Islet precursor cell (in vitro differentiated cells): ENCODE results near the gene TMEM256.
"Not testable (repeated sequence)": the region's sequence is repeated elsewhere in the genome, so short reads cannot be mapped to it uniquely, and the experiment has no call there.

Experiments
- DNase-seq: peaks from one replicate; pipeline ENCODE4 v3.0.0-alpha.2; 2018

The TMEM256 gene

DNA sequence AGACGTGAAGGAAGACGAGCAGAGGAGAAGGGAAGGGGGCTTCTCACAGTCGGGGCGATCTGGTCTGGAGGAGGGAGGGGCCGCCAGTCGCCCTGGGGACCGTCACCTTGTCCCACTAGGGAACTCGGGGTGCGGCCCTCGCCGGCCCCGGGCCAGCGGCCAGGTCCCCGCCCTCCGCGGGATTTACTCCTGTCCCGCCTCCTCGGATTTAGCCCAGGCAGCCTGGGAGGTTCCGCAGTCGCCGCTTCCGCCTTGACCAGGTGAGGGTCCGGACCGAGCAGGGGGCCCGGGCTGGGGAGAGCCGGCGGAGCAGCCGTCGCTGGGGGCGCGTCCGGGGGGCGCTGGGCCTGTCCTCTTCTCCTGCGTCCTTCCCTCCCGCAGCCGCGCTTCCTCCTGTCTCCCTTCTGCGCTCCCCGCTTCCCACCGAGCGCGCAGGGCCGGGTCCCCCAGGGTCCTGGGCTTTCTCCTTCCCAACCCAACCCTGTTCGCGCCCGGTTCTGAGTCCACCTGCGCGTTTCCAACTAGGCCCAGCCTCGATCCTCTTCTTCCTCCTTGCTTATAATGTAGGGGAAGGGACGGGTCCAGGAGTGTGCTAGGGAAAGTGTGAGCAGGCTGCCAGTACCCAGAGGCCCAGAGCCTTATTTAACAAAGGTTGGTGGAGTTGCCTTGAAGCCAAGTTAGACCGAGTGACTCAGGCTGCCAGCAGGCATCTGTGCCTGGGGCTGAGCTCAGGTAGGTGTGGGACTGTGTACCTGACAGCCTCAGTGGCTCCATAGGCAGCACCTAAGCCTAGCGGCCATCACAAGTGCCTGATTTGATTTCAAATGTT lies 22.8 kb downstream of the TMEM256 start, which contains the start of gene TNK1:
Gene TNK1 (plus strand): TSS at position 235 of the 829 bp plus-strand sequence. CDS start 1,838 bp downstream, outside the sequence.
- peak; percentile 80 for DNase-seq

- peak; percentile 83 for DNase-seq
Measured at GRCh38 chr17:7380321-7380720, 23.6 kb downstream of the TMEM256 start.

GRCh38 chr17:7379134-7379533 lies 24.8 kb downstream of the TMEM256 start:
- DNase-seq = no peak

DNA sequence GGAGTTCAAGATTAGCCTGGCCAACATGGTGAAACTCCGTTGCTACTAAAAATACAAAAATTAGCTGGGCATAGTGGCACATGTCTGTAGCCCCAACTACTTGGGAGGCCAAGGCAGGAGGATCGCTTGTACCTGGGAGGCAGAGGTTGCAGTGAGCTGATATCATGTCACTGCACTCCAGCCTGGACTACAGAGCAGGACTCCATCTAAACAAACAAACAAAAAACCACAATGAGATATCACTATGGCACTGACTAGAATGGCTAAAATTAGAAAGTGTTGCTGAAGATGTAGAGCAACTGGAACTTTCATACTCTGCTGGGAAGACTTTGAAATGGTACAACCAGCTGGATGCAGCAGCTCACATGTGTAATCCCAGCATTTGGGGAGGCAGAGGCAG lies 29.5 kb downstream of the TMEM256 start:
- DNase-seq = no peak

DNA sequence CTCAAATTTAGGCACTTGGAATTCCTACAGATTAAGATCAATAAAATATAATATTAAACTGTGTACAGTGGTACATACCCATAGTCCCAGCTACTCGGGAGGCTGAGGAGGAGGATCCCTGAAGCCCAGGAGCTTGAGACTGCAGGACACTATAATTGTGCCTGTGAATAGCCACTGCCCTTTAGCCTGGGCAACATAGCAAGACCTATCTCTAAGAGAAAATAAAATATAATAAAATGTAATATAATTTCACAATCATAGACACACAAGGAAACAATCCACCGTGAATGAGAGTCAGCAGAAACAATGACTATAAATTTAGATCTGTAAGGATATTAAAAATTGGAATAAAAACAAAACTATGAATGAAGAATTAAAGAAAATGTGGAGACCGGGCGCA lies 33.0 kb downstream of the TMEM256 start:
- DNase-seq = no peak

DNA sequence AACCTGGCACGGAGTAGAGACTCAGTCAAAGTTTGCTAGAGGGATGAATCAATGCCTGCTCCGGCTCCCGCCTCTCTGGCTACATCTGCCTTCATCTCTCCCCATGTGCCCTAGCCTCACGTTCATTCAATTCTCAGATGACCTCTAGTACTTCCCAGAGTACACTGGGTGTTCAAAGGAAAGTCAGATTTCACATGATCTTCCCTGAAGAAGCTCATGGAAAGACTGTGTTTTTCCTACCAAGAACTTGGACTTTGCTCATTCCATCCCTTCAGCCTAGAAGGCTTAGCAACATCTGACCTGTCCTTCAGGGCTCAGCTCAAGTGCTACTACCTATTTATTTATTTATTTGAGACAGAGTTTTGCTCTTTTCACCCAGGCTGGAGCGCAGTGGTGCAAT lies 34.1 kb downstream of the TMEM256 start:
- no peak for DNase-seq

DNA sequence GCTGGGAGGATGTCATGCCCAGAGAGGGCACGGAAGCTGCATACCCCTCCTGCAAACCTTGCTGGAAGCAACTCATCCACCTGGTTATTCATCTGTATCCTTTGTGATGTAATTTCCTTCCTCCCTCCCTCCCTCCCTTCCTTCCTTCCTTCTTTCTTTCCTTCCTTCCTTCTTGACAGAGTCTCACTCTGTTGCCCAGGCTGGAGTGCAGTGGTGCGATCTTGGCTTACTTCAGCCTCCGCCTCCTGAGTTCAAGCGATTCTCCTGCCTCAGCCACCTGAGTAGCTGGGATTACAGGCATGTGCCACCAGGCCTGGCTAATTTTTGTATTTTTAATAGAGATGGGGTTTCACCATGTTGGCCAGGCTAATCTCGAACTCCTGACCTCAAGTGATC lies 35.3 kb downstream of the TMEM256 start:
- not testable (repeated sequence) for DNase-seq

DNA sequence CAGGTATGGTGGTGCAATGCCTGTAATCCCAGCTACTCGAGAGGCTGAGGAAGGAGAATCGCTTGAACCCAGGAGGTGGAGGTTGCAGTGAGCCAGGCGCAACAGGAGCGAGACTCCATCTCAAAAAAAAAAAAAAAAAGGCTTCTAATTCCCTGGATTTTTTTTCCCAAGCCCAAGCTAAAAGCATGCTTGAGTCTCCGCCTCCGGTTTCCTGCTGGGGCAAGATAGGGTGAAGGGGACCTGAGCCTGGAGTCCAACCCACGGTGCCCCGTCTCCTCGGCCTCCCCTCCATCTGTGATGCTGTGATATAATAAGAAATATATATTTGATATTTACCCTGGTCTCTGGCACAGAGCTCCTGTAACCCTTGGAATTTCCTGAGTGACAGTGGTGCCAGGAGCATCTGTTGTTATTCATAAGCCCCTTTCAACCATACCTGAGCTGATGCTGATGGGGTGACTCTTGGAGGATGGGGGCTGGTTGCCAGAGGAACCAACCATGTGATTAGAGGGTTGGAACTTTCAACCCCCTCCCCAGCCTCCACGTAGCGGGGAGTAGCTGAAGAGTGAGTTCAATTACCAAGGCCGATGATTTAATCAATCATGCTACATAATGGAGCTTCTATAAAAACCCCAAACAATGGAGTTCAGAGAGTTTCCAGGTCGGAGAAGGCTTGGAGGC lies 35.8 kb downstream of the TMEM256 start:
- no peak for DNase-seq

DNA sequence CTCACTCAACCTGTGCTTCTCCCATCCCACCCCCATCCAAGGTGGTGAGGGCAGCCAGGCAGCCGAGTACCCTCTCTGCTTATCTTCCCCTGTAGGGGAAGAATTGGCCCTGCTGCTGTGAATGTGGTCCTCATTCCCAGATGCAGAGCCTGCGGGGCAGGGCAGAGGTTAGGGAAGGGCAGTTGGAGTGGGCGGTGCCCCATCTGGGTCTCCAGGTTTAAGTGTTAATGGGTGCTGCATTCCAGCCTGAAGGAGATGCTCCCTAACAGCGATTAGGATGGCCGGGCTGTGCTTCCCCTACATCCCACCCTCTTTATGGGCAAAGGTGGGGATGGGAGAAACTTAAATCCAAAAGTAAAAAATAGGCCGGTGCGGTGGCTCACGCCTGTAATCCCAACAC lies 36.8 kb downstream of the TMEM256 start:
- DNase-seq = peak; percentile 50

DNA sequence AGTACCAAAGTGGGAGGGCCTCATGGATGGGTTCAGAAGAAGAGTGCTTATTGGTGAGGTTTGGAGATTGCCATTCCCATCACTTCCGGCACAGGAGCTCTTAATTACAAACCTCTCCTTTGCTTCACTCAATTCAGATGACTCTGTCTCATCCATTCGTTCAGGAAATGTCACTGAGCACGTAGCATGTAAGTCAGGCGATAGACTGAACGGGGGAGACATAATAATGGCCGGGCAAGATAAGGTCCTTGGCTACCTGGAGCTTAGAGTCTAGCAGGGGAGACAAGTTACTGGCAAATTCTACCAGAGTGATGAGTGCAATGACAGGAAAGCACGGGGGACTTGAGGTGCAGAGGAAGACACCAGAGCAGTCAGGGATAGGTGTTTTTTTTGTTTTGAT lies 37.9 kb downstream of the TMEM256 start:
- DNase-seq = not testable (repeated sequence)

DNA sequence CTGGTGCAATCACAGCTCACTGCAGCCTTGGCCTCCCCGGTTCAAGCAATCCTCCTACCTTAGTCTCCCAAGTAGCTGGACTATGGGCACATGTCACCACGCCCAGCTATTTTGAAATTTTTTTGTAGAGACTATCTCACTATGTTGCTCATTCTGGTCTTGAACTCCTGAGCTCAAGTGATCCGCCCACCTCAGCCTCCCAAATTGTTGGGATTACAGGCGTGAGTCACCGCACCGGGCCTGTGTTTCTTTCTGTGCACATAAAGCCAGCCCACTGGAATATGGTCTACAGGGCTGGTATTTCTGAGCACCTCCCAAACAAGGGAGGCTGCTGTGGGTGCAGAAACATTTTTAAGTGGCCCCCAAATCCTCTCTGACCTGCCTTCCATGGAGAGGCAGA lies 40.6 kb downstream of the TMEM256 start:
- peak; percentile 76 for DNase-seq

GRCh38 chr17:7361906-7362305 lies 42.0 kb downstream of the TMEM256 start:
- DNase-seq = no peak

- no peak for DNase-seq
Measured at GRCh38 chr17:7357381-7357780, 46.5 kb downstream of the TMEM256 start.

DNA sequence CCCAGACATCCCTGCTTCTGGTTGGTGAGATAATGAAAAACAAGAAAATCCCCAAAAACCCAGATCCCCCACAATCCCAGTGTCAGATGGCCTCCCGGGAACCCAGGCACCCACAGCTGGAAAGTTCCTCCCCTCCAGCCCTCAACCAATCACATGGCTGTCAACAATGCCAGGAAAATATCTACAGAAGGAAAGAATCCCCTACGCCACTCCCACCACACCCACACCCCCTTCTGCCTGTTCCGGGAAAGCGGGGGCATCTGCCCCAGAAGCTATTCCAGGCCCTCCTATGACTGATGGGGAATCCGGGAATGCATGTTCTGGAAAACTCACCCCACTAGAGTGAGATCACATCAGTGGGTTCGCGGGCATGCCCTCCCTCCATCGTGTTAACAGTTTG lies 47.1 kb downstream of the TMEM256 start:
- DNase-seq = no peak

- peak; percentile 96 for DNase-seq
Measured at GRCh38 chr17:7356072-7356549, 47.8 kb downstream of the TMEM256 start.

GRCh38 chr17:7355573-7355972 lies 48.3 kb downstream of the TMEM256 start:
- no peak for DNase-seq

DNA sequence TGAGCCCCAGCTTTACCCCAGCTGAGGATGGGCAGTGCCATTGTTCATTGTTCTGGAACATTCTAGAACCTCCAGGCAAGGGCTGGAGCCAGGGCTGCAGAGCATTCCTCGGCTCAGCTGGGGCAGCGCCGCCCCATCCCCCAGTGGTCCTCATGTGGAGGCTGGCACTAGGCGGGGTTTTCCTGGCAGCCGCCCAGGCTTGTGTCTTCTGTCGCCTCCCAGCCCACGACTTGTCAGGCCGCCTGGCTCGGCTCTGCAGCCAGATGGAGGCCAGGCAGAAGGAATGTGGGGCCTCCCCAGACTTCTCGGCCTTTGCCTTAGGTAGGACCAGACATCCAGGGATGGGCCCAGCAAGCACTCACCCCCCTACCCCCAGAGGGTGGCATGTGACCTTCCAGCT lies 48.8 kb downstream of the TMEM256 start, which contains the start of gene TMEM95:
Gene TMEM95 (plus strand): TSS at position 104 of the 400 bp plus-strand sequence. CDS start 49 bp downstream, at position 153.
- DNase-seq = peak; percentile 61

DNA sequence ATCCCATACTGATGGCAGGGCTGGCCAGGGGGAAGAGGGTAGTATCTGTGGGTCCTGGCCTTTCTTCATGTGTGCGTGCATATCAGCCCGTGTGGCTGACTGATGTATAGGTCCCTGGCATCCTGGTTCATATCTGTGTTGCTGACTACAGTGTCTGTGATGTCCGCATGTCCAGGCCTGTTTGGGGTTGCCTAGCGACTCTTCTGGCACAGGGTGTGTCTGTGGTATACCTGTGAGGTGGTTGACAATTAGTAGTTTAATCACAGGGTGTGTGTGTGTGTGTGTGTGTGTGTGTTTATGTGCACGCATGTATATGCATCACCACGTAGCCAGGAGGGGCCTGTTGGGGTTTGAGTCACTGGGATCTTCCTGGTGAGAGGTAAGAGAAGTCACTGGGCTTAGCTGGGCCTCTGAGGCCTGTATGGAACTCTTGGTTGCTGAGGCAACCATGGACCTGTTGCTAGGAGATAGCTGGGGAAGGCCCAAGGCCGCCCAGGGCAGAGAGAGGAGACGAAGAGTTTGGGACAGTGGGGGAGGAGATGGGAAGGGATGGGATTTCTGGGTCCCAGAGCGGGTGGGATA lies 49.5 kb downstream of the TMEM256 start:
- peak; percentile 69 for DNase-seq
